SK-N-MC (cell line): ENCODE measurements around the gene NAT16.
"Not testable (repeated sequence)": the region's sequence is repeated elsewhere in the genome, so short reads cannot be mapped to it uniquely, and the experiment has no call there.

Source experiments
- DNase-seq: peaks from one replicate; pipeline ENCODE4 v3.0.0-alpha.2; 2011; ENCODE audit warnings: low read depth, low spot score
- H3K27ac ChIP-seq: fragments of 200-600 bp; sonication (generic); 2 replicates; pipeline ENCODE4 v1.5.1; 2016; ENCODE audit warnings: mixed run types
- H3K36me3 ChIP-seq: fragments of 200-600 bp; sonication (generic); 2 replicates; pipeline ENCODE4 v1.6.1; 2017; ENCODE audit warnings: antibody characterized with exemption, low read length, mixed read lengths; ENCODE audit not compliant: insufficient read depth
- H3K4me3 ChIP-seq: fragments of 200-600 bp; sonication (generic); 2 replicates; pipeline ENCODE4 v1.5.1; 2016
- H3K9ac ChIP-seq: fragments of 200-600 bp; sonication (generic); 2 replicates; pipeline ENCODE4 v1.8.0; 2017; ENCODE audit warnings: mixed run types, mixed read lengths; ENCODE audit not compliant: insufficient read length
- H3K9me3 ChIP-seq: fragments of 200-600 bp; sonication (generic); 2 replicates; pipeline ENCODE4 v1.6.1; 2017; ENCODE audit warnings: low read depth, mild to moderate bottlenecking, antibody characterized with exemption, low read length, moderate library complexity, mixed read lengths
- EZH2 ChIP-seq: fragments of 200-600 bp; sonication (generic); IDR thresholded peaks from one replicate; pipeline ENCODE4 v1.6.1; 2017; ENCODE audit warnings: antibody characterized with exemption
- FOXP2 ChIP-seq: optimal IDR thresholded peaks from 2 replicates; pipeline ENCODE3; 2011; ENCODE audit warnings: mild to moderate bottlenecking, moderate library complexity; ENCODE audit not compliant: insufficient read depth; ENCODE audit errors: extremely low read length, control extremely low read depth
- POLR2AphosphoS5 ChIP-seq: IDR thresholded peaks from 2 replicates; pipeline ENCODE4 v1.6.1; 2012; ENCODE audit warnings: mild to moderate bottlenecking, low read depth, low read length, borderline replicate concordance

Gene NAT16

DNA sequence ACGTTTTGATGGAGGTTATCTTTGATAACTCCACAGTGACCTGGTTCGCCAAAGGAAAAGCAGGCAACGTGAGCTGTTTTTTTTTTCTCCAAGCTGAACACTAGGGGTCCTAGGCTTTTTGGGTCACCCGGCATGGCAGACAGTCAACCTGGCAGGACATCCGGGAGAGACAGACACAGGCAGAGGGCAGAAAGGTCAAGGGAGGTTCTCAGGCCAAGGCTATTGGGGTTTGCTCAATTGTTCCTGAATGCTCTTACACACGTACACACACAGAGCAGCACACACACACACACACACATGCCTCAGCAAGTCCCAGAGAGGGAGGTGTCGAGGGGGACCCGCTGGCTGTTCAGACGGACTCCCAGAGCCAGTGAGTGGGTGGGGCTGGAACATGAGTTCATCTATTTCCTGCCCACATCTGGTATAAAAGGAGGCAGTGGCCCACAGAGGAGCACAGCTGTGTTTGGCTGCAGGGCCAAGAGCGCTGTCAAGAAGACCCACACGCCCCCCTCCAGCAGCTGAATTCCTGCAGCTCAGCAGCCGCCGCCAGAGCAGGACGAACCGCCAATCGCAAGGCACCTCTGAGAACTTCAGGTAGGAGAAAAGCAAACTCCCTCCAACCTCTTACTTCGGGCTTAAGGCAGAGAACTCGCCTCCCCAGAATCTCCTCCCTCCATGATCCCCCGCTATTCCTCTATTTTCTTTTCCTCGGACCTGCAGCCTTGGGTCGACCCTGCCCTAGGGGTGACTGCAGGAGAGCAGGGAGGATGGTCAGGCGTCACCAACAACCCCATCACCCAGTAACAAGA lies 53.2 kb downstream of the NAT16 start, which contains the start of gene SERPINE1:
SERPINE1 (plus strand) TSS at position 454 of the 809 bp plus-strand sequence. CDS start 1,290 bp downstream, outside the sequence.
- Histone ChIP-seq H3K4me3 (no peak within 1 kb of the TSS; the same call in 1 of the 2 replicates), H3K27ac (no peak within 1 kb of the TSS), H3K9me3 (no peaks in the 10 kb centered on the region), H3K36me3 (no peaks in the 10 kb centered on the region), H3K9ac (no peak within 1 kb of the TSS)
- DNase-seq: no peak
- TF ChIP-seq FOXP2: no peak
- no peak for TF ChIP-seq EZH2
- no peak for TF ChIP-seq POLR2AphosphoS5

DNA sequence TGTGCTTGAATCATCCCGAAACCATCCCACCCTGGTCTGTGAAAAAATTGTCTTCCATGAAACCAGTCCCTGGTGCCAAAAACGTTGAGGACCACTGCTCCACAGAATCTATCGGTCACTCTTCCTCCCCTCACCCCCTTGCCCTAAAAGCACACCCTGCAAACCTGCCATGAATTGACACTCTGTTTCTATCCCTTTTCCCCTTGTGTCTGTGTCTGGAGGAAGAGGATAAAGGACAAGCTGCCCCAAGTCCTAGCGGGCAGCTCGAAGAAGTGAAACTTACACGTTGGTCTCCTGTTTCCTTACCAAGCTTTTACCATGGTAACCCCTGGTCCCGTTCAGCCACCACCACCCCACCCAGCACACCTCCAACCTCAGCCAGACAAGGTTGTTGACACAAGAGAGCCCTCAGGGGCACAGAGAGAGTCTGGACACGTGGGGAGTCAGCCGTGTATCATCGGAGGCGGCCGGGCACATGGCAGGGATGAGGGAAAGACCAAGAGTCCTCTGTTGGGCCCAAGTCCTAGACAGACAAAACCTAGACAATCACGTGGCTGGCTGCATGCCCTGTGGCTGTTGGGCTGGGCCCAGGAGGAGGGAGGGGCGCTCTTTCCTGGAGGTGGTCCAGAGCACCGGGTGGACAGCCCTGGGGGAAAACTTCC lies 54.0 kb downstream of the NAT16 start:
- TF ChIP-seq EZH2 (no peak), FOXP2 (no peak), POLR2AphosphoS5 (no peak)
- DNase-seq: no peak
- no peak overlapping the region for H3K4me3 ChIP-seq
- H3K9me3 ChIP-seq: no peaks in the 10 kb centered on the region
- no peak overlapping the region for H3K9ac ChIP-seq
- H3K27ac ChIP-seq: no peak overlapping the region
- H3K36me3 ChIP-seq: no peaks in the 10 kb centered on the region

DNA sequence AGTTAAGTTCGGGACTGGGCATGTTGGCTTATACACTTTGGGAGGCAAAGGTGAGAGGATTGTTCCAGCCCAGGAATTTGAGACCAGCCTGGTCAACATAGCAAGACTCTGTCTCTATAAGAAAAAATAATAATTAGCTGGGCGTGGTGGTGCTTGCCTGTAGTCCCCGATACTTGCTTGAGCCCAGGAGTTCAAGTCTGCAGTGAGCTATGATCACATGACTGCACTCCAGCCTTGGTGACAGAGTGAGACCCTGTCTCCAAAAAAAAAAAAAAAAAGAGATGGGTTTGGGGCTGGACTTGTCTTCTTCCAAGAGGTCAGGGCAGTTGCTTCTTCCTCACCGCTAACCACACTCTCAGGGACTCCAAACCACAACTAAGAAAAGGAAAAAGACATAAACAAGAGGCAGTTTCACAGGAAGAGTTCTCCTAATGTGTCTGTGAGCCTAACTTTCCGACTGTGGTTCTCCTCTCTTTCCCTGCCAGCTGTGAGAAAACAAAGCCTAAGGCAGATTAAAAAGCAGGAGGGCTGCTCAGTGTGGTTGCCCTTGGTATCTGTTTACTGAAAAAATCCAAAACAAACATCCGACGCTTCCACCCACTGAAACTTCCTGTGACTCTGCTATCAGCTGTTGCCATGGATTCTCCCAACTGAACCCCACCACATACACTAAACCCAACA lies 55.6 kb downstream of the NAT16 start:
- no peaks in the 10 kb centered on the region for H3K9me3 ChIP-seq
- no peak for TF ChIP-seq EZH2
- no peak for TF ChIP-seq POLR2AphosphoS5
- peak; percentile 50 for TF ChIP-seq FOXP2
- H3K27ac ChIP-seq: no peak overlapping the region
- no peak overlapping the region for H3K4me3 ChIP-seq
- no peak overlapping the region for H3K9ac ChIP-seq
- no peaks in the 10 kb centered on the region for H3K36me3 ChIP-seq
- no peak for DNase-seq

DNA sequence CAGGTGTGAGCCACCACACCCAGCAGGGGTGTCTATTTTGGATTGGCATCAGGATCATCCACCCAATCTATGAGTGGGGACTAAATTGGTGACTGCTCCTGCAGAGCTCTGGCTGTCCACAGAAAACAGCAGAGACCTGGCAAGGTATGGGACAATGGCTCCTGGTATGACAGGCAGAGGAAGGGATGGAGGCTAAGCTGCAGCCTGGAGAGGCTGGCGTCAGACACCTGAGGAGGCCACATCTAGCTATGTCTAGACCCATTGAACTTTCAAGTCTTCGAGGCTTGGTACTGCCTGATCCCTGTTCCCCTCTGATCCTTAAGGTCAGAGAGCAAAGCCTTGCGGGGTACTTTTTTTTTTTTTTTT lies 56.4 kb downstream of the NAT16 start:
- no peak overlapping the region for H3K4me3 ChIP-seq
- no peak overlapping the region for H3K27ac ChIP-seq
- H3K9ac ChIP-seq: no peak overlapping the region
- no peak for DNase-seq
- no peaks in the 10 kb centered on the region for H3K9me3 ChIP-seq
- TF ChIP-seq POLR2AphosphoS5 (no peak), EZH2 (no peak), FOXP2 (no peak)
- no peaks in the 10 kb centered on the region for H3K36me3 ChIP-seq

DNA sequence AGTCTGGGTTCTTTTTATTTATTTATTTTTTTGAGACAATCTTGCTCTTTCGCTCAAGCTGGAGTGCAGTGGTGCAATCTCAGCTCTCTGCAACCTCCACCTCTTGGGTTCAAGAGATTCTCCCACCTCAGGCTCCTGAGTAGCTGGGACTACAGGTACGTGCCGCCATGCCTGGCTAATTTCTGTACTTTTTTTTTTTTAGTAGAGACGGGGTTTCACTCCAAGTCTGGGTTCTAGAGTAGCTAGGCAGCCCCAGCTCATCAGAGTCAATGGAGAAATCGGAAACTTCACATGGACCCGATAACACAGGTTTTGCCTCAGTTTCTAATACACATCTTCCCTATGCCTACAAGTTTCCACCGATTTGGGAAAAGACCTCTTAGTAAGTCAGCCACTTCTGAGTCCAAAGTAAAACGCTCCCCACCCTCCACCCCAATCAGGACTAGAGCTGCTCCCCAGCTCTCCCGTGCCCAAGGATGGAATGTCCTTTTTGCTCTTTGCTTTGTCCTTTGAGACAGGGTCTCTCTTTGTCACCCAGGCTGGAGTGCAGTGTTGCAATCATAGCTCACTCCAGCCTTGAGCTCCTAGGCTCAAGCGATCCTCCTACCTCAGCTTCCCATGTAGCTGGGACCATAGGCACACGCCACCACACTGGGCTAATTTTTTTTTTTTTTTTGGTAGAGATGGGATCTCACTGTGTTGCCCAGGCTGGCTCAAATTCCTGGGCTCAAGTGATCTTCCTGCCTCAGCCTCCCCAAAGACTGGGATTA lies 57.0 kb downstream of the NAT16 start:
- no peaks in the 10 kb centered on the region for H3K9me3 ChIP-seq
- H3K9ac ChIP-seq: no peak overlapping the region
- H3K4me3 ChIP-seq: no peak overlapping the region
- H3K36me3 ChIP-seq: no peaks in the 10 kb centered on the region
- no peak overlapping the region for H3K27ac ChIP-seq
- DNase-seq: no peak
- no peak for TF ChIP-seq EZH2
- no peak for TF ChIP-seq POLR2AphosphoS5
- TF ChIP-seq FOXP2: no peak

DNA sequence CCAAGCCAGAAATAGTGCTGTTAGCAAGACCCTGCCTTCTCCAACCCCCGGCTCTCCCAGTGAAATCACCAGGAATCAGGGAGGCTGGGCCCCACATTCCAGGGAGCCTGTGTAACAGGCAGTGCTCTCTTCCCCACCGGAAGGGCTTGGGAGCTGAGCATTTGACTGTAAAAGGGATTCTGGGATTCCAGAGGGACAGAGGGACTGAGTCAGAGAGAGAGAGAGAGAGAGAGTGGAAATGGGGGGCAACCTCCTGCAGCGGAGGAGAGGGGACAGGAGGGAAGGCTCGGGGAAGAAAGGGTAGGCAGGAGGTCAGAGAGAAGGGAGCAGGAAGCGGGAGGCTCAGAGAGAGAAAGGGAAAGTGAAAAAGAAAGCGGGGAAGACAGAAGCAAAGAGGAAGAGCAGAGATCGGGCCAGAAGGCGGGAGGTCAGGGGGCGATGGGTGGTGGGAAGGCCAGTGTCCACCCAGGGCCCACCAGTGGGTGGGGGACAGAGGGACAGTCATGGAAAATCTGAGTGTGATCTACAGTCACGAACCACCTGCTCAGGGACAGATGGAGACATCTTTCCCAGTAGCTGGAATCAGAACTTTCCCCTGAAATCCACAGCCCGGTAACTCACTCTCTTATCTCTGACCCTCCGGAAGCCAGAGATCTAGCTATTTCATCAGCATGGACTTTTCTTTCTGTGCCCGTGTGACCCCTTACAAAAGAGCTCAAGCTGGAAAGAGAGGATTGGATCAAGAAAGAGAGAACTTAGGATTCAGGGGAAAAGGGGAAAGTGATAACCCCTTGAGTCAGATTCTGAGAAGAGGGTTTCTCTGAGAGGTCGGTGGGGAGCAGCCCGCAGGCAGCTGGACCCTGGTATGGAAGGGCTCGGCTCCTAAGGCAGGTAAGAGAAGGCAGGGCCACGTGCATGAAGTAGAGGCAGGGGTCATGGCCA lies 57.8 kb downstream of the NAT16 start:
- Histone ChIP-seq H3K4me3 (no peak overlapping the region), H3K9ac (no peak overlapping the region), H3K9me3 (no peaks in the 10 kb centered on the region), H3K36me3 (no peaks in the 10 kb centered on the region), H3K27ac (no peak overlapping the region)
- no peak for TF ChIP-seq EZH2
- TF ChIP-seq POLR2AphosphoS5: no peak
- TF ChIP-seq FOXP2: no peak
- no peak for DNase-seq

DNA sequence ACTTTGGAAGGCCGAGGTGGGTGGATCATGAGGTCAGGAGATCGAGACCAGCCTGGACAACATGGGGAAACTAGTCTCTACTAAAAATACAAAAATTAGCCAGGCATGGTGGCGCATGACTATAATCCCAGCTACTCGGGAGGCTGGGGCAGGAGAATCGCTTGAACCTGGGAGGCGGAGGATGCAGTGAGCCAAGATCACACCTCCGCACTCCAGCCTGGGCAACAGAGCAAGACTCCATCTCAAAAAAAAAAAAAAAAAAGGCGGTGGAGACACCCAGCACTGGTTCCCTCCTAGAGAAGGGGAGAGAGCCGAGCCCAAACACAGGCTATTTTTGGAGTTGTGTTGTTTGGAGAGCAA lies 58.5 kb downstream of the NAT16 start:
- H3K9me3 ChIP-seq, DNase-seq, H3K4me3 ChIP-seq, H3K36me3 ChIP-seq, H3K27ac ChIP-seq, H3K9ac ChIP-seq: not testable (repeated sequence)
